ENCODE results near the gene CNIH2. TPM values are rescaled to one million over a fixed set of nuclear protein-coding genes. Genes with fewer than 3 reads are reported as not detected.

The CNIH2 gene
- total RNA-seq, 1 donor from 2014 or later = 12.2 TPM

GRCh38 chr11:66330931-66331330 lies 53.0 kb downstream of the CNIH2 start:
- H3K4me1 ChIP-seq (ENCODE audit: insufficient read depth, low read length) = peaks cover 47% of the 10 kb centered on the region
- no peak overlapping the region for H3K27ac Mint-ChIP-seq (ENCODE audit: unreplicated experiment)
- H3K36me3 Mint-ChIP-seq (ENCODE audit: low read depth, unreplicated experiment) = peaks cover 5% of the 10 kb centered on the region
- H3K4me3 ChIP-seq (ENCODE audit: insufficient read depth, low read depth, low read length) = no peak overlapping the region
- FAIRE-seq (no peak), DNase-seq (ENCODE audit: low read depth) (no peak)
- H3K9me3 Mint-ChIP-seq (ENCODE audit: unreplicated experiment) = peaks cover 2% of the 10 kb centered on the region
- H4K20me1 ChIP-seq (ENCODE audit: insufficient read depth, low read length) = peaks cover 43% of the 10 kb centered on the region
- H3K36me3 ChIP-seq (ENCODE audit: insufficient read depth, low read length) = peaks cover 3% of the 10 kb centered on the region
- TF ChIP-seq CTCF (IDR thresholded peaks at IDR 0.05; ENCODE audit: insufficient read depth, low read depth, low read length) = no peak
- TF ChIP-seq EZH2 (IDR thresholded peaks at IDR 0.05; ENCODE audit: insufficient read depth, low read length) = no peak
- peaks cover 23% of the 10 kb centered on the region for H3K4me1 Mint-ChIP-seq (ENCODE audit: low read depth, unreplicated experiment)
- no peak overlapping the region for H3K27ac ChIP-seq (ENCODE audit: low read depth, low read length)
- H3K9me3 ChIP-seq (ENCODE audit: insufficient read depth, low read depth, low read length) = no peaks in the 10 kb centered on the region
- peaks cover 27% of the 10 kb centered on the region for H3K79me2 ChIP-seq (ENCODE audit: insufficient read depth, low read length)
- H3K27me3 ChIP-seq (ENCODE audit: insufficient read depth, low read length) = no peaks in the 10 kb centered on the region
- H2AFZ ChIP-seq (ENCODE audit: low read depth, low read length) = no peak overlapping the region
- no peak overlapping the region for H3K4me3 Mint-ChIP-seq (ENCODE audit: unreplicated experiment)
- H3K27me3 Mint-ChIP-seq (ENCODE audit: low read depth, unreplicated experiment) = no peaks in the 10 kb centered on the region
- H3K9ac ChIP-seq (ENCODE audit: low read length) = no peak overlapping the region
- no peak overlapping the region for H3K4me2 ChIP-seq (ENCODE audit: low read length)

GRCh38 chr11:66331542-66332370 lies 53.8 kb downstream of the CNIH2 start:
- Histone ChIP-seq H3K4me2 (ENCODE audit: low read length) (no peak overlapping the region), H3K4me3 (ENCODE audit: insufficient read depth, low read depth, low read length) (no peak overlapping the region), H3K79me2 (ENCODE audit: insufficient read depth, low read length) (peaks cover 27% of the 10 kb centered on the region), H3K9ac (ENCODE audit: low read length) (no peak overlapping the region), H3K27me3 (ENCODE audit: insufficient read depth, low read length) (no peaks in the 10 kb centered on the region), H2AFZ (ENCODE audit: low read depth, low read length) (no peak overlapping the region), H3K27ac (ENCODE audit: low read depth, low read length) (no peak overlapping the region), H4K20me1 (ENCODE audit: insufficient read depth, low read length) (peaks cover 43% of the 10 kb centered on the region), H3K9me3 (ENCODE audit: insufficient read depth, low read depth, low read length) (no peaks in the 10 kb centered on the region), H3K4me1 (ENCODE audit: insufficient read depth, low read length) (peaks cover 46% of the 10 kb centered on the region), H3K36me3 (ENCODE audit: insufficient read depth, low read length) (peaks cover 3% of the 10 kb centered on the region)
- Mint-ChIP-seq H3K4me3 (ENCODE audit: unreplicated experiment) (no peak overlapping the region), H3K9me3 (ENCODE audit: unreplicated experiment) (peaks cover 2% of the 10 kb centered on the region), H3K27me3 (ENCODE audit: low read depth, unreplicated experiment) (no peaks in the 10 kb centered on the region), H3K36me3 (ENCODE audit: low read depth, unreplicated experiment) (peaks cover 5% of the 10 kb centered on the region), H3K4me1 (ENCODE audit: low read depth, unreplicated experiment) (peaks cover 26% of the 10 kb centered on the region), H3K27ac (ENCODE audit: unreplicated experiment) (no peak overlapping the region)
- TF ChIP-seq EZH2 (IDR thresholded peaks at IDR 0.05; ENCODE audit: insufficient read depth, low read length) = no peak
- no peak for TF ChIP-seq CTCF (IDR thresholded peaks at IDR 0.05; ENCODE audit: insufficient read depth, low read depth, low read length)
- DNase-seq (ENCODE audit: low read depth) (no peak), FAIRE-seq (no peak)
